ENCODE results near the gene GALNT10. TPM values are rescaled to one million over a fixed set of nuclear protein-coding genes. Genes with fewer than 3 reads are reported as not detected.

Gene GALNT10
- total RNA-seq, 1 donor from 2014 or later, result 57.6 TPM

- H3K9me3 ChIP-seq, result no peaks in the 10 kb centered on the region
- no peak for ATAC-seq
- H3K27me3 ChIP-seq (ENCODE audit: low read depth), result no peaks in the 10 kb centered on the region
- DNase-seq, result no peak
- intact Hi-C loops (cut with DNase I), result no loop called here
- TF ChIP-seq, protein P1, sequence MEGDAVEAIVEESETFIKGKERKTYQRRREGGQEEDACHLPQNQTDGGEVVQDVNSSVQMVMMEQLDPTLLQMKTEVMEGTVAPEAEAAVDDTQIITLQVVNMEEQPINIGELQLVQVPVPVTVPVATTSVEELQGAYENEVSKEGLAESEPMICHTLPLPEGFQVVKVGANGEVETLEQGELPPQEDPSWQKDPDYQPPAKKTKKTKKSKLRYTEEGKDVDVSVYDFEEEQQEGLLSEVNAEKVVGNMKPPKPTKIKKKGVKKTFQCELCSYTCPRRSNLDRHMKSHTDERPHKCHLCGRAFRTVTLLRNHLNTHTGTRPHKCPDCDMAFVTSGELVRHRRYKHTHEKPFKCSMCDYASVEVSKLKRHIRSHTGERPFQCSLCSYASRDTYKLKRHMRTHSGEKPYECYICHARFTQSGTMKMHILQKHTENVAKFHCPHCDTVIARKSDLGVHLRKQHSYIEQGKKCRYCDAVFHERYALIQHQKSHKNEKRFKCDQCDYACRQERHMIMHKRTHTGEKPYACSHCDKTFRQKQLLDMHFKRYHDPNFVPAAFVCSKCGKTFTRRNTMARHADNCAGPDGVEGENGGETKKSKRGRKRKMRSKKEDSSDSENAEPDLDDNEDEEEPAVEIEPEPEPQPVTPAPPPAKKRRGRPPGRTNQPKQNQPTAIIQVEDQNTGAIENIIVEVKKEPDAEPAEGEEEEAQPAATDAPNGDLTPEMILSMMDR (IDR thresholded peaks at IDR 0.05), result no peak
- no peak overlapping the region for H3K27ac ChIP-seq
- peaks cover 39% of the 10 kb centered on the region for H3K36me3 ChIP-seq
- peaks cover 33% of the 10 kb centered on the region for H3K4me1 ChIP-seq
- no peak overlapping the region for H3K4me3 ChIP-seq
Observed at GRCh38 chr5:154449786-154450185, 259.3 kb downstream of the GALNT10 start.

DNA sequence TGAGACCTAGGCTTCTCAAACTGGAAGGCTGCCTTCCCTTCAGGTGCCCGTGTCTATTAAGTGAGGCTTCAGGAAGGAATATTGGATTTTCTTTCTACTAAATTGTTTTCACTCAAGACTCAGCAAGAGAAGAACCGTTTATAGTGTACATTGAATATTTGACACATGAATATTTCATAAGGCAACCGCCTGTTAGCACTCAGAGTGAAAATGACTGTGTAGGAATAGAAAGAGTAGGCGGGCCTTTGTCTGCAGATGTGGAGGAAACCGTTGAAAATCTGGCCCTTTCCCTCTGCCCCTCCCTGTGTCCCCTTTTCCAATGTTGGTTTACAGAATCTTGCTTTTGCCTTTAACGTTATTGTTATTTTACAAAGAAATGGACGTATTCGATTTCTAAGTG lies 261.4 kb downstream of the GALNT10 start:
- DNase-seq (no peak), ATAC-seq (no peak)
- peaks cover 61% of the 10 kb centered on the region for H3K36me3 ChIP-seq
- intact Hi-C loops (cut with DNase I), result no loop called here
- TF ChIP-seq, protein P1 (IDR thresholded peaks at IDR 0.05), result no peak
- H3K4me3 ChIP-seq, result no peak overlapping the region
- no peaks in the 10 kb centered on the region for H3K9me3 ChIP-seq
- H3K27ac ChIP-seq, result no peak overlapping the region
- H3K27me3 ChIP-seq (ENCODE audit: low read depth), result no peaks in the 10 kb centered on the region
- H3K4me1 ChIP-seq, result peaks cover 29% of the 10 kb centered on the region

DNA sequence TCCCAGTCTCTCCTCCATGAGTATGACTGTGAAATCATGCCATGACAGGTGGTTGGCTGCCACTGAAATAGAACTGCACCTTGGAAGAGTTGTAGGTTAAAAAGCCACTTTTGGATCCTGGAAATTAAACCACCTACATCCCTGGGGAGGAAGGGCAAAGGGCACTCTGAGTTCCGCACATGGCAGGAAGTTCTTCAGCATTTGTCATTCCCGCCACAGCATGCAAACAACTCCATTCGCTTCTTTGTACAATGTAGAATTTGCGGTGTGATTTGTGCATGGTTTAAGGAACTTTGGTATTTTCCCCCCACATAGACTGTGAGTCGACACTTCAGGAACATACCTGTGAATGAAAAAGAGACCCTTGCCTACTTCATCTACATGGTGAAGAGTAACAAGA lies 265.1 kb downstream of the GALNT10 start:
- no peaks in the 10 kb centered on the region for H3K4me1 ChIP-seq
- no peak overlapping the region for H3K4me3 ChIP-seq
- DNase-seq (no peak), ATAC-seq (no peak)
- intact Hi-C loops (cut with DNase I), result no loop called here
- no peaks in the 10 kb centered on the region for H3K9me3 ChIP-seq
- TF ChIP-seq, protein P1 (IDR thresholded peaks at IDR 0.05), result no peak
- no peak overlapping the region for H3K27ac ChIP-seq
- peaks cover 91% of the 10 kb centered on the region for H3K36me3 ChIP-seq
- no peaks in the 10 kb centered on the region for H3K27me3 ChIP-seq (ENCODE audit: low read depth)

DNA sequence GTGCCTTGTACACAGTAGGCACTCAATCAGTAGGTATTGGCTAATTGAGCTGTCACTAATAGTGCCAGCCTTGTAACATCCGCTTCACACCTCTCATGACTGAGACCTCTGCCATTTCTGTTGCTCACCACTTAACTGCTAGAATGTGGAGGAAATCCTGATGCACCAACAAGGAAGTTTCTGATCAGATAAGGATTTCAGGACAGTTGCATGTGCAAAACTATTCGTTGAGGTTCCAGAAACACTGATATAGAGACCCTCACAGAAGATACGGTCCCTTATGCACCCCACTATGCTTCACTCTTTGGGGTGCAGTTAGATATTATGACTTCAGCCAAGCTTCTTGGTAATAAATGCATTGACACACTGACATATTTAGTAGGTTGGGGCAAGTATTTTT lies 266.0 kb downstream of the GALNT10 start:
- Histone ChIP-seq H3K27me3 (ENCODE audit: low read depth) (no peaks in the 10 kb centered on the region), H3K9me3 (no peaks in the 10 kb centered on the region), H3K4me1 (no peaks in the 10 kb centered on the region), H3K36me3 (peaks cover 91% of the 10 kb centered on the region), H3K4me3 (no peak overlapping the region), H3K27ac (no peak overlapping the region)
- TF ChIP-seq, protein P1 (IDR thresholded peaks at IDR 0.05), result no peak
- ATAC-seq (no peak), DNase-seq (no peak)
- intact Hi-C loops (cut with DNase I), result no loop called here

DNA sequence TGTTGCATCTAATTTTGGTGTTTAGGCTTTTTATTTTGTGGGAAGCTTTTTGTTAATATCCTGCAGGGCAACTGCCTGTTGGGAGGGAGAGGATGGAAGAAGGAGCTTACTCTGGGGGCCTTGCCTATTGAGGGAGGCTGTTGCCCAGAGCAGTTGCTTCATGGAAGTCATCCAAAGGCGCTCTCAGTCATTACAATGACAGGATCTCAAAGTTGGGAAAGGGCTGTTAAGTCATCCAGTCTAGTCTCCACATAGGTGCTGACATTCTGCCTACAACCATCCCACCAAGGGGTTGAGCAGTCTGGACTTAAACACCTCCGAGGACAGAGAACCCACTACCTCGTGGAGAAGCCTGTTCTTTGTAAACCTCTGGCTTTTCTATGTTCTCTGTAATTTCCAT lies 268.5 kb downstream of the GALNT10 start:
- Histone ChIP-seq H3K4me1 (no peaks in the 10 kb centered on the region), H3K4me3 (no peak overlapping the region), H3K27me3 (ENCODE audit: low read depth) (no peaks in the 10 kb centered on the region), H3K36me3 (peaks cover 66% of the 10 kb centered on the region), H3K27ac (no peak overlapping the region), H3K9me3 (no peaks in the 10 kb centered on the region)
- TF ChIP-seq, protein P1 (IDR thresholded peaks at IDR 0.05), result no peak
- ATAC-seq (no peak), DNase-seq (no peak)
- intact Hi-C loops (cut with DNase I), result no loop called here

DNA sequence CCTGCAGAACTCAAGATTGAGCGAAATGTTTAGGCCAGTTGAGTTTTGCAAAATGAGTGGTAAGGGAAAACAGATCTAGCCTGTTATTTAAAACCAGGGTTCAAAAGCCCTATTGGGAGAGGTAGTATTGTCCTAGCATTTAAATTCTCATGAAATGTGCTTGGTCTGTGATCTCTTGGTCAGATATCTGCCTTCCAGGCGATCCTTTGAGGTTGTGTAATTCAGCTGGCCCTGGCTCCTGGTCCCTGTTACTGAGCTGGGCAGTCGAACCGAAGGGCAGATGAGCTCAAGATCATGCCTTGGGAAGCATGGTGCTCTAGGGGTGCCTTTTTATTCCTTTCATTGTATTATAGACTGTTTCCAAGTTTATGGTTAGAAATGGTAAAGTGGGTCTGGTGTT lies 269.6 kb downstream of the GALNT10 start:
- intact Hi-C loops (cut with DNase I), result loop anchor here (10.0 kb wide), 1 partner anchor 145 kb away; no protein-coding TSS in a partner anchor
- Histone ChIP-seq H3K36me3 (peaks cover 54% of the 10 kb centered on the region), H3K27me3 (ENCODE audit: low read depth) (no peaks in the 10 kb centered on the region), H3K4me3 (no peak overlapping the region), H3K27ac (no peak overlapping the region), H3K4me1 (no peaks in the 10 kb centered on the region), H3K9me3 (no peaks in the 10 kb centered on the region)
- DNase-seq (no peak), ATAC-seq (no peak)
- TF ChIP-seq, protein P1 (IDR thresholded peaks at IDR 0.05), result no peak

All from lower lobe of right lung (tissue), 2 donors.